GM23248 (cell line): ENCODE data around the gene ZNF470.

Experiments
- EZH2 ChIP-seq: fragments of 200-600 bp; sonication (generic); IDR thresholded peaks from 2 replicates; pipeline ENCODE4 v1.6.1; 2018; ENCODE audit warnings: antibody characterized with exemption, mild to moderate bottlenecking; ENCODE audit not compliant: insufficient read depth, poor library complexity, severe bottlenecking
- EZH2phosphoT487 ChIP-seq: fragments of 200-600 bp; sonication (generic); IDR thresholded peaks from 2 replicates; pipeline ENCODE4 v1.6.1; 2018; ENCODE audit warnings: antibody characterized with exemption, moderate library complexity, mild to moderate bottlenecking, low read depth; ENCODE audit not compliant: insufficient read depth

DNA sequence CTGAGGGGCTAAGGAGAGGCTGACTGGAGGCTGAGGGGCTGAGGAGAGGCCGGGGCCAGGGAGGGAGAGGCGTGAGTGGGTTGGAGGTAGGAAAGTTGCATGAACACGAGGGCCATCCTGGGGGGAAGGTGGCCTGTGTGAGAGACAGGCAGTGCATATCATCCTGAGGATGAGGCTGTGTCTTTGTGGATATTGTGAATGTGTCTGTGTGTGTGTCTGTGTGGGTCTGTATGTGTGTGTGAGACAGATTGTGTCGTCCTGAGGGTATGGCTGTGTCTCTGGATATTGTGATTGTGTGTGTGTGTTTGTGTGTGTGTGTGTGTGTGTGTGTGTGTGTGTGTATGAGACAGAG, 28.3 kb downstream of the ZNF470 start:
- no peak for TF ChIP-seq EZH2
- no peak for TF ChIP-seq EZH2phosphoT487
